GM03348 (cell line): ENCODE data around the gene DGKD.

ENCODE experiments used
- DNase-seq: peaks from one replicate; pipeline ENCODE4 v3.0.0; 2012; ENCODE audit warnings: low spot score

The DGKD gene

DNA sequence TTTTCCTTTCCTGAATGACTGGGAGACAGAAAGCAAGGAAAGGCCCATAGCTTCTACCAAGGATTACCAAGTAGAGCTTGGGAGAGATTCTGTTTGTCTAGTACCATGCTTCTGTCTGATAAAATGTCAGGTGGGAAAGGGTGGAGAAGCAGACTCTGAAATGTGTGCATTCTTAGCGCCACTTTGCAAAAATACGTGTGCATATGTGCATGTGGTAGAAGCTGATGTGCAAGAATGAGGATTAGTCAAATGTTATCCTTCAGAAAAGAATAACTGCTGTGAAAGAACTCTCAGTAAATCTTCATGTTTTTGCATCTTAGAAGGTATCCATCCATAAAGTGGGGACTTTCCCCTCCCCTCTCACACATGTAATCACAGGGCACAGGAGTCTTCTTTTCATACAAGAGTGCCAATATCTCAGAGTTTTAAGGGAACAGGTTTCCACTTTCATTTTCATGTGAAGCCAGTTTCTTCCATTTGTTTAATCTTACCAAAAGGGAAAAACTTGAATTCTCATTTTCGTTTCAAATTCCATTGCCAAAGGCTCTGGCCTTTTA lies 15.4 kb upstream of the DGKD start:
- no peak for DNase-seq

DNA sequence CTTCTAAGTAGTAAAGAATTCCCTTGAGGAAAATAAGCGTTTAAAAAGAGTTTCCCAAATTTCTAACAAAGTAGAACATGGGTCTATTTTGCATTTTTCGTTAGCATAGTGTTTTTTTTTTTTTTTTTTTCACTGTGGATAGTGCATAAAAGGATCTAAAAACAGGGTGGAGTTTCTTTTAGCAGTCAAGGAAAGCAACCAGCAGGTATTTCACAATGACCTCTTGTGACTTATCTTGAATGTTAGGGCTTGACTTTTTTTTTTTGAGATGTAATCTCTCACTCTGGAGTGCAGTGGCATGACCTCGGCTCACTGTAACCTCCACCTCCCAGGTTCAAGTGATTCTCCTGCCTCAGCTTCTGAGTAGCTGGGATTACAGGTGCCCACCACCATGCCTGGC lies 14.9 kb upstream of the DGKD start:
- DNase-seq = no peak

DNA sequence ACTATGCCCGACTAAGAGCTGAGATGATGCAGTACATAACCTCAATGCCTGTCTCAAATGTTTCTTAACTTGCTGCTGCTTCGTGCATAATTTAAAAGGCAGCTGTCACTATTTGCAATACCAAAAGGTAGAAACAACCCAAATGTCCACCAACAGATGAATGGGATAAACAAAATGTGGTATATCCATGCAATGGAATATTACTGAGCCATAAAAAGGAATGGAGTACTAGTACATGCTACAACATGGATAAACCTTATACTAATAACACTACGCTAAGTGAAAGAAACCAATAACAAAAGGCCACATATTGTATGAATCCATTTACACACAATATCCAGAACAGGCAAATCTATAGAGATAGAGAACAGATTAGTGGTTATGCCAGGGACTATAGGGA lies 13.0 kb upstream of the DGKD start:
- no peak for DNase-seq

GRCh38 chr2:233342301-233342700 lies 12.0 kb upstream of the DGKD start:
- DNase-seq = no peak

GRCh38 chr2:233343171-233343705 lies 11.1 kb upstream of the DGKD start:
- DNase-seq = no peak

GRCh38 chr2:233346376-233346775 lies 7.9 kb upstream of the DGKD start:
- DNase-seq = no peak

DNA sequence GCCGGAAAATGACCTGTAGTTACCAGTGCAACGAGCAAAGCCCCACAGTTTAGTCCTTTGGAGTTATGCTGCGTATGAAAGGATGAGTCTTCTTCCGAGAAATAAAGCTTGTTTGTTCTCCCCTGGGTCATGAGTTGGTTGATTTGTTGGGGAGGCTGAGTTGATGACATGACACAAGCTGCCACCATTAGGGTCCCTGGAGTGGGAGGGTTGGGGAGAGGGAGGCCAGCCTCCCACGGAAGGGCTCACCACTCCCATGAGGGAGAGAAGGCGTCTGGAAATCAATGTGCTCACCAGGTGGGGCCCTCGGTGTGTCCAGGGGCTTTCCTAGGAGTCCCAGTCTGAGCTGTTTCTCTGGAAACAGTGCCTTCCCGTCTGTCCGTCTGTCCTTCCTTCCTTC lies 7.4 kb upstream of the DGKD start:
- DNase-seq = no peak

- no peak for DNase-seq
These were observed 5.0 kb upstream of the DGKD start for GRCh38 chr2:233349005-233349998.

DNA sequence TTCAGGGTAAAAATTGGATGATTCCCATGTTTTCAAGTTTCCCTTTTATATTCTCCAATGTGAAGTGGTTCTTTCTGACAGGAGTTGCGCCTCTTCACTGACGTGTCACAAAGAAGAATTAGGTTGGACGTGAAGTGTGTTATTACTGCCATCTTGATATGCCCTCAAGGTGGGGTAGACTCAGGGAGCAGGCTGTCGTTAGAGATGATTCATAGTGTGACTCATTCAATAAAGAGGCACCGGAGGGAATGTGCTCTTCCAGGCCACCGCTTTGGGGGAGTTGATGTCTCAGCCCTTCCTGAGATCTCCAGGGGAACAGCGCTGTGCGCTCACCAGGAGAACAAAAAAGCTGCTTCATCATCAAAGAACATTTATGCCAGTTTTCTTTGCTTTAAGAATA lies 3.6 kb upstream of the DGKD start:
- peak; percentile 84 for DNase-seq

DNA sequence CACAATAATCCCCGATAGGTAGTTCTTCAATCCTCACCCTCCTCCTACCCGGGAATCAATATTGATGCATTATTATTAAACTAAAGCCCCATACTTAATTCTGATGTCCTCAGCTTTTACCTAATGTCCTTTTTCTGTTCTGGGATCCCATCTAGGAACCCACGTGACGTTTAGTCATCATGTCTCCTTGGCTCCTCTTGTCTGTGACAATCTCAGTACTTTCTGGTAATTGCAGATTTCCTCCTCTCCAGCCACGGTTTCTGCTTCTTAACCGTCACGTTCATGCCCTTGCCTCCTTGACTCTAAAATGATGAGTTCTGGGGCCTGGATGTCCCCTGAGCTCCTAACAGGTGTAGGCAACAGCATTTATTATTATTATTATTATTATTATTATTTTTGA lies 2.9 kb upstream of the DGKD start:
- no peak for DNase-seq

DNA sequence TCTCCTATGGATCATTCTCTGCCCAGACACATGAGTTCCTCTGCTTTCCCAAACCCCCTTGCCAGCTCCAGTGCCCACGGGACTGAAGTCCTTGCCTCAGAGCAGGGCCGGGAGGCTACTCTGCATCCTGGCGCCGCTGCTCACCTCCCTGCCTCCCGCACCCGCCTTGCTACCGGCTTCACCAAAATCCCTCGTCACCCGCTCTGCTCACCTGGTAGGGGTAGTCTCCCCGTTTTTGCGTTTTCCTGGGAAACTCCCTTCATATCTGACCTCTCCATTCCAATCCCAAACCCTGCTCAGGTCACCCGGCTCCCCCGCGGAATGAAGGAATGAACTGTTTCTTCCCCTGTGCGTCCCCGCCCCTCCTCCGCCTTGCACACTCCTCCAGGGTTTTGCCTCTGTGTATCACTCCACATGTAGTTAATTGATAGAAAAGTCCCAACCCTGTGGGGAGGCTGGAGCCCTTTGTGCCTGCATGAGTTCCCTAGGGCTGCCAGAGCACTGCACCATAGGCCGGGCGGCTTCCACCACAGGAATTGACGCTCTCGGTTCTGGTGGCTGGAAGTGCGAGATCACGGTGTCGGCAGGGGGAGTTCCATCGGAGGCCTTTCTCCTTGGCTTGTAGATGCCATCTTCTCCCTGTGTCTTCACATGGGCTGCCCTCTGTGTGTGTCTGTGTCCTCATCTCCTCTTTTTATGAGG lies 2.0 kb upstream of the DGKD start:
- DNase-seq = no peak

DNA sequence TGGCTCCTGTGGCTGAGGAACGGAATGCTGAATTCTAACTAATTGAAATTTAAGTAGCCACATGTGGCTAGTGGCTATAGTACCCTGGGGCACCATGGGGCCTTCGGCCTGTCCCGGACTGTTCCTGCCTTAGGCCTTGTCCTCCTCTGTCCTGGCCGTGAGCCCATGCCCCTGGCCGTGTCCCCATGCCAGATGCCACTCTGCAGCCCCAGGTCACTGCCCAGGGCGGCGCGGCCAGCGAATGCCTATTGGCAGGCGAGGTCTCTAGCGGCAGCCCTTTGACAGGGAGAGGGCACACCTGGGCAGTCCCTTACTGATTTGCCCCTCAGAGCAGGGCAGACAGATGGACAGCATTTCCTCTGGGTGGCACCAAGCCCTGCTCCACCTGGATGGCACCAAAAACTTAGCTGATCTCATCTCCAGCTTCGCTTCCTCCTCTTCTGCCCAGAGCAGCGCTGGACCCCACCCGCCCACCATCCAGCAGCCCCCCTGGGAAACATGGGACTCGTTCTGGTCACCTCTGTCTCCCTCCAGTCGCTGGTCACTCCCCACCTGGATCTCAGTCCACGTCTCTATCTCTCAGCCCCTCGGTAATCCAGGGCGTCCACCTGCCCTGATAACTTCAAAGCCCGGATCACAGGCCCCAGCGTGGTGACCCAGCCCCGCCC lies 1.1 kb upstream of the DGKD start:
- DNase-seq = no peak

- no peak for DNase-seq
These were observed 218 bp downstream of the DGKD start for GRCh38 chr2:233354500-233354924.

GRCh38 chr2:233354971-233355574 lies 779 bp downstream of the DGKD start:
- peak; percentile 51 for DNase-seq

- no peak for DNase-seq
These were observed 1.6 kb downstream of the DGKD start for GRCh38 chr2:233355916-233356315.

GRCh38 chr2:233356546-233357308 lies 2.4 kb downstream of the DGKD start:
- DNase-seq = no peak

- DNase-seq = no peak
These were observed 4.0 kb downstream of the DGKD start for GRCh38 chr2:233358335-233358734.

DNA sequence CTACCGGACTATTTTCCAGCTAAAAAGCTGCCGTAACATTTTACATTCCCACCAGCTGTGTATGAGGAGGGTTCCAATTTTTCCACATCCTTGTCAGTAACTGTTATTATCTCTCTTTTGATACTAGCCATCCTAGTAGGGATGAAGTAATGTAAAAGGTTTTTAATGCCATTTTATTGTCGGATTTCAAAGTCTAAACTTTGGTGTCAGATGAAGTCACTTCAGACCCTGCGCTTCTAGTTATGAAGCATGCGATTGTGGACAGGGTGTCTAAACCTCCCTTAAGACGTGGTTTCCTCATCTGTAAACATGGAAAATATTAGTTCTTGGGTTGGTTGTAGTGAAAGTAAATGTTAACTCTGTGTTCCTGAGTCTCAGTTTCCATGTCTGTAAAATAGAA lies 4.7 kb downstream of the DGKD start:
- DNase-seq = no peak

DNA sequence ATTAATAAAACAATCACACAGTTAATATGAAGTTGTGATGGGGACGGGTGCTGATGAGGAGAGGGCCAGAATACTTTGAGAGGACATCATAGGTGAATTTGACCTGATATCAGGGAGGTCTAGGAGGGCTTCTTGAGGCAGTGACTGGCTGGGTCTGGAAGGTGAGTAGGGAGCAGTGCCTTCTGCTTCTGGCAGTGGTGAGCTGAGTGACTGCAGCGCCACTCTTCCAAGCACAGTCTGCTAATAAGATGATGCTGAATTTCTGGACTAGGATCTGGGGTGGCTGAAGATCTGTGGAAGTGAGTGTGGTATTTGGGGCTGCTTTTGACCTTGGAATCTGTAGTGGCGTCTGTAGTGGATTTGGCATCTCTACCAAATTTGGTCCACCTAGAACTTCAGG lies 5.5 kb downstream of the DGKD start:
- DNase-seq = no peak

GRCh38 chr2:233360771-233361176 lies 6.5 kb downstream of the DGKD start:
- no peak for DNase-seq

DNA sequence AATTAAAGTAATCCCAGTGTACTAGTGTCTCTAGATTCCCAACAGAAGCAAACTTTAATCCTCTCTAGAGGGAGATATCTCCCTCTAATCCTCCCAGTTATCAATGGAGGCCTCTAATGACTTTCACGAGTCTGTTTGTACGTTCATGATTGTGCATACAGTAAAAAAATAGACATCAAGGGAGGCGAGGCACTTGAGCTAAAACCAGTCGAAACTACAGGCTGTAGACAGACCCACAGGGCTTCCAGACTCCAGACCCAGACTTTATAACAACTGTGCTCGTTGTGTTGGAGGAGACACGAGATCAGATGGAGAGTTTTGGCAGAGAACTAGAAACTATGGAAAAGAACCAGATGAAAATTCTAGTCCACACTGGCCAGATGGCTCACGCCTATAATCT lies 7.0 kb downstream of the DGKD start:
- no peak for DNase-seq
